Activated CD8-positive, alpha-beta T cell treated with anti-CD3 and anti-CD28 coated beads for 36 hours (primary cell): ENCODE results near the gene XPC. TPM values are rescaled to one million over a fixed set of nuclear protein-coding genes. Genes with fewer than 3 reads are reported as not detected.
"Not testable (repeated sequence)": the region's sequence is repeated elsewhere in the genome, so short reads cannot be mapped to it uniquely, and the experiment has no call there.

Experiments used
- ATAC-seq: fragments of 200-7000 bp; cut with Tn5 transposase; one replicate; pipeline ENCODE4 v1.10.0; 2021; ENCODE audit warnings: mild to moderate bottlenecking, moderate library complexity
- CTCF ChIA-PET: fragments of 350-600 bp; sonication (Branson Sonifier 250); formaldehyde crosslinking; loops from one replicate; lab custom pipeline; 2021; ENCODE audit warnings: antibody characterized with exemption; lab: Charles Lee
- POLR2A ChIA-PET: fragments of 350-600 bp; sonication (Branson Sonifier 250); formaldehyde crosslinking; loops from one replicate; lab custom pipeline; 2021; ENCODE audit warnings: antibody characterized with exemption; lab: Charles Lee
- DNase-seq: peaks from one replicate; pipeline ENCODE4 v3.0.0-alpha.2; 2020
- H3K27ac Mint-ChIP-seq: one replicate; pipeline ENCODE4 v1.8.0; 2021; ENCODE audit warnings: mild to moderate bottlenecking, mixed read lengths
- H3K27me3 Mint-ChIP-seq: one replicate; pipeline ENCODE4 v1.8.0; 2021; ENCODE audit warnings: mixed read lengths
- H3K36me3 Mint-ChIP-seq: one replicate; pipeline ENCODE4 v1.8.0; 2021; ENCODE audit warnings: low read depth, mixed read lengths
- H3K4me1 Mint-ChIP-seq: one replicate; pipeline ENCODE4 v1.8.0; 2021; ENCODE audit warnings: low read depth, mixed read lengths
- H3K4me3 Mint-ChIP-seq: one replicate; pipeline ENCODE4 v1.8.0; 2021; ENCODE audit warnings: mild to moderate bottlenecking, moderate library complexity, mixed read lengths
- H3K9me3 Mint-ChIP-seq: one replicate; pipeline ENCODE4 v1.8.0; 2021; ENCODE audit warnings: mixed read lengths
- intact Hi-C: fragments of 100-400 bp; cut with micrococcal nuclease; formaldehyde crosslinking; loops from one replicate; pipeline ENCODE4 v1.10.0; 2022
- total RNA-seq, 2 experiments: library from RNA; stranded (reverse); gene quantifications; one replicate each; pipeline ENCODE4 v1.2.3, GENCODE V29; 2021
- TF ChIP-seq, protein P1 (sequence below): fragments of 200-600 bp; IDR thresholded peaks from one replicate; pipeline ENCODE4 v1.8.0; 2022; ENCODE audit warnings: antibody characterized with exemption, mild to moderate bottlenecking

XPC gene
- total RNA-seq, 2 experiments from 2014 or later: 23.5 to 24.8 TPM

DNA sequence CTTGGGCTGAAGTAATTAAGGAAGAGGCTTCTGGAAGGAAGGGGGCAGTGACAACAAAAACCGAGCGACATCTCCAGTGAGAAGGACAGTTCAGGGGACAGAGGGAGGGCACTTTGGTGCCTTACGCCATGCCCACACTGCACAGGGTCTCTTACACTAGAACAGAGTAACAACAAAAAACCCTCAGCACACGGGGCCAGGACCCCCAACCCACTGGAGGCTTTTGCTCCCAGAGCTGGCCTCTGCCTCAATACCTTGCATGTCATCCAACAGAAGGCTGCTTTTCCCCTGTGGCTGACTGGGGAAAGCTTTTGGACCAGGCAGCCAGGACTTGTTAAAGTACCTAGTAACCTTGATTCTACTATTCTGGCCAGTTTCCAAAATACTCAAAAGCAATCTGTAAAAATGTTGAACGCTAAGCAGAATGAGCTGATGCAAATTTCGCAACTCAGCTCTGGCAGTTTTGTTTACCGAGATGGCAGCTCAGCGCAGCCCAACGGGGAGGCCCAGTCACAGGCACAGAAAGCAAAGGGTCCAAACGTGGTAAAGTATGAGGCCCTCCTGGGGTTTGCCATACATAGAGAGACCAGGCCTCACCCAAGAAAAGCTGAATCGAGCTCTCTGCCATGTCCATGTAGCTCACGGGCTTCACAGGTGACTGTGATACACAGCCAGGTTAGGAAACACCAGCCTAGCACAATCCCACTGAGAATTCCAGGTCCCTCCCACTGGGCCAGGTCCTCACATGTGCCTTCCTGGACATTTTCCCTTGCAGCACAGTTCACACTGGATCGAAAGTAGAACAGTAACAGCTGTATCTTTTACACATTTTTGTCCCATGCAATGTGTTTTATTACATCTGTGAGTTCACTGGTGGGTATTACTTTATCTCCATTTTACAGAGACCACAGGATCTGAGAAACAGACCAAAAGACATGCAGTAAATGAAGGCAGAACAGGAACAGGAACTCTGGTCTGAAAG is 59.7 kb downstream of the XPC start:
- intact Hi-C loops: no loop called here
- Mint-ChIP-seq H3K27ac (no peak overlapping the region), H3K27me3 (no peaks in the 10 kb centered on the region), H3K9me3 (no peaks in the 10 kb centered on the region), H3K36me3 (peaks cover 54% of the 10 kb centered on the region), H3K4me1 (peaks cover 27% of the 10 kb centered on the region), H3K4me3 (no peak overlapping the region)
- CTCF ChIA-PET: interaction anchor here (2.0 kb wide), 1 partner anchor 222 kb away, joined by 6 read pairs; no protein-coding TSS in a partner anchor
- no peak for DNase-seq
- TF ChIP-seq, protein P1, sequence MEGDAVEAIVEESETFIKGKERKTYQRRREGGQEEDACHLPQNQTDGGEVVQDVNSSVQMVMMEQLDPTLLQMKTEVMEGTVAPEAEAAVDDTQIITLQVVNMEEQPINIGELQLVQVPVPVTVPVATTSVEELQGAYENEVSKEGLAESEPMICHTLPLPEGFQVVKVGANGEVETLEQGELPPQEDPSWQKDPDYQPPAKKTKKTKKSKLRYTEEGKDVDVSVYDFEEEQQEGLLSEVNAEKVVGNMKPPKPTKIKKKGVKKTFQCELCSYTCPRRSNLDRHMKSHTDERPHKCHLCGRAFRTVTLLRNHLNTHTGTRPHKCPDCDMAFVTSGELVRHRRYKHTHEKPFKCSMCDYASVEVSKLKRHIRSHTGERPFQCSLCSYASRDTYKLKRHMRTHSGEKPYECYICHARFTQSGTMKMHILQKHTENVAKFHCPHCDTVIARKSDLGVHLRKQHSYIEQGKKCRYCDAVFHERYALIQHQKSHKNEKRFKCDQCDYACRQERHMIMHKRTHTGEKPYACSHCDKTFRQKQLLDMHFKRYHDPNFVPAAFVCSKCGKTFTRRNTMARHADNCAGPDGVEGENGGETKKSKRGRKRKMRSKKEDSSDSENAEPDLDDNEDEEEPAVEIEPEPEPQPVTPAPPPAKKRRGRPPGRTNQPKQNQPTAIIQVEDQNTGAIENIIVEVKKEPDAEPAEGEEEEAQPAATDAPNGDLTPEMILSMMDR: no peak
- ATAC-seq: no peak
- POLR2A ChIA-PET: interaction anchor here (1.8 kb wide), 1 partner anchor 60 kb away, joined by 6 read pairs; the partner anchor contains the start of genes LSM3 and XPC

DNA sequence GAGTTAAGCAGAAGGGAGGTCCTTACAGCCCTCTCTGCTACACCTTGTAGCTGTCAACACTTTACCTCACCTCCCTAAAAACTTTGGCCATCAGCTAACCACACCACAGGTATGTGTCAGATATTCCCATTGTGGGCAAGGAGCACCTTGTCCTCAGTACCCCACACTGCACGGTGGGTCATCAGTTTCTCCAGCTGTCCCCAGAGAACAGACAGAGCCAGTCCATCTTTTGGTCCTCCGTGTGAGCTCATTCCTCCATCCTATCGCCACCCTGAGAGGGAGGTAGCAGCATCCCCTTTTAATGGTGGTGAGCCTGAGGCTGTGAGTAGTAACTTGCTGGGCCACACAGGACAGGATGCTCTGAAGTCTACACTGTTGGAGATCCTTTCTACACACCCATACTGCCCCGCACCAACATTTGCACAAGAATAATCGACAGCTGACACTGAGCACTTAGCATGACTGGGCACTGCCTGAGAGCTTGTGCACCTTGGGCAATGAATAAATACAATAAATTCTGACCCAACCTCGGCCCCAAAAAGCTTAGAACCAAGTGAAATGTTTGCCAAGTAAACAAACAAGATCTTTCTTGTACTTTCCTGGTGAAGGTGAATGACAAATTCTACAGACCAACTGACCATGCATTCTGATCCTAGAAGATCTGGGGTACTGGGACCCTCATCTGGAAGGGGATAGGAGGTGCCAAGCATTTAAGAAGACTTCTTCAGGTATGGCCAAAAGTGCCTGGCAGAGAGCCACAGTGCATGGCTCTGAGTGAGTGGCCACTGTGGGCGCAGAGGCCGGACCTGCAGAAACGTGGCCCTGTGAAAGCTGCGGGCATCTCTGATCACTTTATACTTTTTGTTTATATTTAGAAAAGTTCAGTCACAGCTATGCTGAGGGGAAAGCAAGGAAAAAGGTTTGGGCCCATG is 60.7 kb downstream of the XPC start:
- H3K36me3 Mint-ChIP-seq: peaks cover 55% of the 10 kb centered on the region
- ATAC-seq (no peak), DNase-seq (no peak)
- no peak overlapping the region for H3K4me3 Mint-ChIP-seq
- ChIA-PET POLR2A (no interaction called here), CTCF (interaction anchor here (2.0 kb wide), 1 partner anchor 221 kb away, joined by 6 read pairs; no protein-coding TSS in a partner anchor)
- H3K27me3 Mint-ChIP-seq: no peaks in the 10 kb centered on the region
- TF ChIP-seq, protein P1: no peak
- no peaks in the 10 kb centered on the region for H3K9me3 Mint-ChIP-seq
- H3K4me1 Mint-ChIP-seq: peaks cover 19% of the 10 kb centered on the region
- H3K27ac Mint-ChIP-seq: no peak overlapping the region
- intact Hi-C loops: no loop called here

DNA sequence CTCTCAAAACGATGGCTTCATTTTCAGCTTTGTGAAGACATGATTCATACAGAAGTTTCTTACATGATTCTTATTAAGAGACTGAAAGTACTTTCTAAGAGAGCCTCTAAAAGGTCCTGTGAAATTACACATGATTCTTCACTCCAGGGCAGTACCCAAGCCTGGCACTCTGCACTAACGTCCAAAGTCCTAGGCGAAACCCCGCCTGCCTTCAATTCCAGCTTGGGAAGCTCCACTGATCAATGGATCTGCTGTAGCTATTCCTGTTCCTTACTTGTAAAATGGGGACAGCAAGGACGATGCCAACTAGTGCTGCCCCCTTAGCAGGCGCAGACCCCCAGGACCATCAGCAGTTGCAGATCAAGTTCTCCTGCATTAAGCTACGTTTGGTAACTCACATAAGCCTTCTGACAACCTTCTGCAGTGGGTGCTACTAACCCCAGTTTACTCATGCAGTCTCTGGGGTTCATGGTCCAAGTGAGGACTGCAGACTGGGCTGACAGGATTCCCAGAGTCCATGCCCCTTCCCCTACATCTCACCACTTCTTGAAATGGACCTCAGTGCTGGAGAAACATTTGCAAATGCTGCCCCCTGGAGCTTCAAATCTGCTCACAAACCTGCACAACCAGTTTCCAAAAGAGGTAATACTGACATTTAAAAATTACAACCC is 64.3 kb downstream of the XPC start:
- Mint-ChIP-seq H3K27ac (no peak overlapping the region), H3K36me3 (peaks cover 42% of the 10 kb centered on the region), H3K4me1 (peaks cover 3% of the 10 kb centered on the region), H3K4me3 (no peak overlapping the region), H3K27me3 (no peaks in the 10 kb centered on the region), H3K9me3 (no peaks in the 10 kb centered on the region)
- intact Hi-C loops: no loop called here
- ATAC-seq: no peak
- ChIA-PET CTCF (interaction anchor here (0.9 to 2.6 kb wide), 4 partner anchors 9 to 217 kb away, joined by 3 to 14 read pairs (median 4); no protein-coding TSS in a partner anchor), POLR2A (interaction anchor here (1.6 to 1.7 kb wide), 2 partner anchors 9 to 10 kb away, joined by 4 to 6 read pairs; no protein-coding TSS in a partner anchor)
- DNase-seq: no peak
- TF ChIP-seq, protein P1: peak; percentile 12

DNA sequence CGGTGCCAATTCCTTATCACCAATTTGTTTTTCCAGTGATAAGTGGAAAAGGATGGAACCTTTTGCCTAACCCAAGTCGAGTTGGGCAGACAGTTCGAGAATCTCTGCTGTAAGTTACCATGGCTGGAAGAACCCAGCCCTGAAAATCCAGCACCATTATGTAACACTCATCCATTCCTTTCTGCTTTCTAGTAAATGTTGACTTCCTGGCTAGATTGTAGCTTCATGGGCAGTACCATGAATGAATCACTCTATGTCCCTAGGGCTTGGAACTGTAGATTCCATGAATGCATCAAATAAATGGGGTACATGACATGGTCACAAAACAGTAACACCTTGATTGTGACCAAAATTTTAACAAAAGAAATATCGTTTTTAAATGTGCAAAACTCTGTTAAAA is 67.7 kb downstream of the XPC start:
- H3K27me3 Mint-ChIP-seq: no peaks in the 10 kb centered on the region
- DNase-seq (no peak), ATAC-seq (no peak)
- peaks cover 37% of the 10 kb centered on the region for H3K36me3 Mint-ChIP-seq
- no peak overlapping the region for H3K4me3 Mint-ChIP-seq
- CTCF ChIA-PET: interaction anchor here (1.3 to 2.7 kb wide), 2 partner anchors 13 to 214 kb away, joined by 5 to 7 read pairs; partner anchors contain the start of gene CHCHD4
- H3K27ac Mint-ChIP-seq: no peak overlapping the region
- POLR2A ChIA-PET: no interaction called here
- intact Hi-C loops: no loop called here
- TF ChIP-seq, protein P1: no peak
- peaks cover 3% of the 10 kb centered on the region for H3K4me1 Mint-ChIP-seq
- no peaks in the 10 kb centered on the region for H3K9me3 Mint-ChIP-seq

DNA sequence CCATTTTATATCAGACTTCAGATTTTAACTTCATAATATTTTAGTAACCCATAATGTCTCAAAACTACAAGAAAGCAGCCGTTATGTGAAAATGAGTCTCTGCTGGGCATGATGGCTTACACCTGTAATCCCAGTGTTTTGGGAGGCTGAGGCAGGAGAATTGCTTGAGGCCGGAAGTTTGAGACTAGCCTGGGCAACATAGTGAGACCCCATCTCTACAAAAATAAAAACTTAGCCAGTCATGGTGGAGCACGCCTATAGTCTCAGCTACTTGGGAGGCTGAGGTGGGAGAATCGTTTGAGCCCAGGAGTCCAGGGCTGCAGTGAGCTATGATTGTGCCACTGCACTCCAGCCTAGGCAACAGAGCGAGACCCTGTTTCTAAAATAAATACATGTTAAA is 68.6 kb downstream of the XPC start:
- H3K27ac Mint-ChIP-seq, H3K4me3 Mint-ChIP-seq, intact Hi-C loops, H3K9me3 Mint-ChIP-seq, DNase-seq, POLR2A ChIA-PET, H3K27me3 Mint-ChIP-seq, ATAC-seq, H3K4me1 Mint-ChIP-seq, CTCF ChIA-PET: not testable (repeated sequence)
- H3K36me3 Mint-ChIP-seq: peaks cover 30% of the 10 kb centered on the region
